ENCODE results near the gene ST8SIA6.

ST8SIA6 gene

DNA sequence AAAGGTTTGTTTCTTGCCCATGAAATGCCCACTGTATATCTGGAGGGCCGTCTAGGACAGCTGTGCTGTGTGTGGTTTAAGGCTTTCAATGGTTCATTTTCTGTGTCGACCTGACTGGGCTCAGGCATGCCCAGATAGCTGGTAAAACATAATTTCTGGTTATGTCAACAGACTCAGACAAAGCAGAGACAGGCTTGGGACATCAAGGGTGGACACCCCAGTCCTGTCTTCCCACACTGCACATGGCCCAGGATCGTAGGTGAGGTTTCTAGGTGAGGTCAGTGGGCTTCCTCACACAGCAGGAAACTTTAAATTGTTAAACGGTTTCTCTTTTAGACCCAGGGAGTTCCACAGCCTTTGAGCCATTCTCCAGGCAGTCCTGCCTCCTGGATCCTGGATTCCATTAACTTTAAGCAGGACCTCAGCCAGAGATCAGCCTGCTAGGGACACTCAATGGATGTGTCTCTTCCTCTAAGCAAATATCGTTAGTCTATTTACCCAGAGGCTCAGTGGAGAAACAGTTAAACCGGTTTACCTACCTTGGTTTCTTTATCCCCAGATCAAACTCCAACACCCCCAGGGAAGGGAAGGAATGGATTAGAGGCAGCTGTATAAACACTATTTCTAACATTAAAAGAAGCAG, 66.4 kb downstream of the ST8SIA6 start:
- DNase-seq (ENCODE audit: low read depth in 1 of 2, low spot score in 1 of 2): no peak

DNA sequence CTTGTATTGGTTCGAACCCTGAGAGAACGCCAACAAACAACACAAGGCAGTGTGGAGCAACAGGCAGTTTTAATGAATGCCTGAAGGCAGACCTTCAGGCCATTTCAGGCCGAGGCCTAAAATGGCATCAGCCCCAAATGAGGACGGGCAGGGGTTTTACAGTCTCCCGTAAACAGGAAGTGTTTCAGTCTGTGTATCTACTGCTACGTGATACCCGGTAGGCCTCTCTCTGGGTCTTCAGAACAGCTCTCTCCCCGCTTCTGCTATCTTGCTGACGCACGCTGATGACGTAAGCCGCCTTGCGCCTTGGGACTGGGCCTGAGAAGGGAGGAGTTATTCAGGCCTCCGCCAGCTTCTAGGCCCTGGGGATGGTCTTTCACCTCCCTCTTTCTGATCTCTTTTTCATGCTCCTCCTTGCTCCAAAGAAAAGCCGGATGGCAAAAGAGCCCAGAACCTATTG, 67.7 kb downstream of the ST8SIA6 start:
- DNase-seq (ENCODE audit: low read depth in 1 of 2, low spot score in 1 of 2): no peak

DNA sequence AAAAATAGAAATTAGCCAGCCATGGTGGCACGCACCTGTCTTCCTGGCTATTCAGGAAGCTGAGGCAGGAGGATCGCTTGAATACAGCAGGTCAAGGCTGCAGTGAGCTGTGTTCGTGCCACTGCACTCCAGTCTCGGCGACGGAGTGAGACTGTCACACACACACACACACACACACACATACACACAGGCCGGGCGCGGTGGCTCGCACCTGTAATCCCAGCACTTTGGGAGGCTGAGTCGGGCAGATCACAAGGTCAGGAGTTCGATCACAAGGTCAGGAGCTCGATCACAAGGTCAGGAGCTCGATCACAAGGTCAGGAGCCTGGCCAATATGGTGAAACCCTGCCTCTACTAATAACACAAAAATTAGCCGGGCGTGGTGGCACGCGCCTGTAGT, 68.4 kb downstream of the ST8SIA6 start:
- no peak for DNase-seq (ENCODE audit: low read depth in 1 of 2, low spot score in 1 of 2)

DNA sequence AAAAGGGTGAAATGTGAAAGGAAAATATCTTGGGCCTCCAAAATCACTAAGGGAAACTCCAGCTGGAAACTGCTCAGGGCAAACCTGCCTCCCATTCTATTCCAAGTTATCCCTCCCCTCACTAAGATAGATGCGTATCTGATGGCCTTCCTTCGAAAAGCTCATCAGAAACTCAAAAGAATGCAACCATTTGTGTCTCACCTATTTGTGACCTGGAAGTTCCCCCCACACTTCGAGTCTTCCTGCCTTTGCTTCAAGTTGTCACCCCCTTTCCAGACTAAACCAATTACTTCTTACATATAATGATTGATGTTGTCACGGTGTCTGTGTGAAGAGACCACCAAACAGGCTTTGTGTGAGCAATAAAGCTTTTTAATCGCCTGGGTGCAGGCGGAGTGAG, 69.3 kb downstream of the ST8SIA6 start:
- DNase-seq (ENCODE audit: low read depth in 1 of 2, low spot score in 1 of 2): no peak

DNA sequence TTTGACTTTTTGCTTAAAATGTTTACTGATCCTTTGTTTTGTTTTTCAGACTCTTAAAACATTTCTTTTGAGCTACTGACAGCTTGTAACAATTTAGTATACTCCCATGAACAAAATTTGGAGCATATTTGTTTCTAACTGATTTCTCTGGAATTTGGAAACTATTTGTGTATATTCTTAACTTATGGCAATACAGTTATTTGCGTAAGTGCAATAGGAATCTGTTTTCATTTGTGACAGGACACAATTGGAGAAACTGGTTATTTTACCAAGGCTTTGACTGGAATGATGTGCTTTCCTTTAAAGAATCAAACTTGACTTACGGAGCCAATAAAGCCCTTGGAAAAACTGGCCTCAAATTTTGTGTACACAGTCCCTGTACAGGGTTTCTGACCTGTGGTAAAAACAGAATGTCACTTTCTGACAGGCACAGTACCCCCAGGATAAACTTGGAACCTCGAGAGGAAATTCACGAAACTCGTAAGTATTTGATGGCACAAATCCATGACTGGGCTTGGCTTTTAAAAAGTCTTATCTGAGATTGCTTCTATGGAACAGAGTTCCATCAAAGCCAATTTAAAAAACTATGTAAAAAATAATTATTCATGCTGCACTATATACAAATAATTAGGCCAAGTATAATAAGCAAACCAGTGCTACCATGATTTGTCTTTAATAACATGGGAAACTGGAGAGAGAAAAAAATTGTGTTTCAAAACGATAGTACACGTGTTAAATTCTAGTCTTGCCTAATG, 70.4 kb downstream of the ST8SIA6 start:
- no peak for DNase-seq (ENCODE audit: low read depth in 1 of 2, low spot score in 1 of 2)

DNA sequence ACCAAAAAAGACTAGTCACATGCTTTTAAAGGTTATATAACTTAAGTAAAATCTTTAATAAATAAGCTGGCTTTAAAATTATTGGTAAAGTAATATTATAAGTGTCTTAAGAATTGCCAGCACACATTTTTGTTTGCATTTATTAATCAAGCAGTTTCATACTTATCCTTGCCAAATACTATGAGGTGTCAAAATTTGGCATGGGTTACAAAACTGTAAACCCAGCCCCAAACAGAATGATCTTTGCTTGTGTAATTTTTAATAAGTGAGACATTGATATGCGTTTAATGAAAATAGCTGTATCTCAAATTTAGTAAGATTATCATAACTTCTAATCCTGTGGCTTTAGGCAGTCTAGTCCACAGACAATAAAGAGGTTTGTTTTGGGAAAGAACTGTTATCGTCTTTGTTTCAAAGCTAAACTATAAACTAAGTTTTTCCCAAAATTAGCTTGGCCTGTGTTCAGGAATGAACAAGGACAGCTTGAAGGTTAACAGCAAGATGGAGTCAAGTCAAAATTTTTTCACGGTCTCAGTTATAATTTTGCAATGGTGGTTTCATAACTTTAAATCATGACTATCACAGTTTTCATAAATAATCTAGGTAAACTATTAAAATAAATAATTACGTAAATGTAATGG, 72.8 kb downstream of the ST8SIA6 start:
- DNase-seq (ENCODE audit: low read depth in 1 of 2, low spot score in 1 of 2): no peak

DNA sequence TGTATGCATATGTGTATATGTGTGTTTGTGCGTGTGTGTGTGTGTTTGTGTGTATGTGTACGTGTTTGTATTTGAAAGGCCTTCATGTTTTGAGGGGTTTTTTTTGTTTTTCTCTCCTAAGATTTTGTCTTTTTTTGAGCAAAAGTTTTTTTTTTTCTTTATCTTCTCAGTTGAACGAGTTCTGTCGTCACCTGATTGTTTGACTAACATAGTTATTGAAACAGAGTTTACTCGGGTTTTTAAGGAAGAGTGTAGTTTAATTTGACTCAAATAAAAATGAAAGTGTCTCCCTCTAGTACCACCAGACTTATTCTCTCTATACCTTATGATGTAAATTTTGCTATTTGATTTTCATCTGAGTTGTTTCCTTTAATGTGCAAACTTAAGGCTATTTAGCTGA, 73.5 kb downstream of the ST8SIA6 start:
- DNase-seq (ENCODE audit: low read depth in 1 of 2, low spot score in 1 of 2): no peak

DNA sequence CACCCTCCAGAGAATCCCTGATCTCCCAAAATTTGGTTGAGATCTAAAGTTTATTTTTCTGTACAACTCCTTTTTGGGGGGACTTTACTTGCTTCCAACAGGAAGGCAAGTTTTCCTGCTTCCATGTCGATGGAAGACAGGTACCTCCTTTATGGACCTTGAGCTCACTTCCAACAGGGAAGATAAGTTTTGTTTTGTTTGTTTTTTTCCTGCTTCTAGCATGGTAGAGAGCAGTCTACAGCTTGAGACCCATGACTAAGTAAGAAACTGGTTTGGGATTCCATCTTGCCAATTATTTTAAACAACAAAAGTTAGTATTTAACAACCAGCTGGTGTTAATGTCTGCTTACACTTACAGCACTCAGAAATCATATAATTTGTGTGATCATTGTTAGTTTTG, 74.4 kb downstream of the ST8SIA6 start:
- no peak for DNase-seq (ENCODE audit: low read depth in 1 of 2, low spot score in 1 of 2)

DNA sequence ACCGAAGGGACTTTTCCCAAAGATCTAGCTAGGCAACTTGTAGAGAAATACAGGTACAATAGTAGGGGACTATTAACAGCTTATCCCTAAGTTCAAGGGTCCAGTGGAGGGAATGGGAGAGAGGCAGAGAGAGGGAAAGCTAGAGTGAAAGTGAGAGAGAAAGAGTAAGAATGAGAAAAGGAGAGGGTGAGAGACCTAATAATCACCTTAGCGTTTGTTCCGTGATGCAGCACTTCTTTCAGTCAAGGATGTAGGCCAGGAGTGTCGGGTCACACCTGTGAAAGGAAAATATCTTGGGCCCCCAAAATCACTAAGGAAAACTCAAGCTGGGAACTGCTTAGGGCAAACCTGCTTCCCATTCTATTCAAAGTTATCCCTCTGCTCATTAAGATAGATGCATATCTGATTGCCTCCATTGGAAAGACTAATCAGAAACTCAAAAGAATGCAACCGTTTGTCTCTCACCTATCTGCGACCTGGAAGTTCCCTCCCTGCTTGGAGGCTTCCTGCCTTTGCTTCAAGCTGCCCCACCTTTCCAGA, 75.2 kb downstream of the ST8SIA6 start:
- DNase-seq (ENCODE audit: low read depth in 1 of 2, low spot score in 1 of 2): no peak

DNA sequence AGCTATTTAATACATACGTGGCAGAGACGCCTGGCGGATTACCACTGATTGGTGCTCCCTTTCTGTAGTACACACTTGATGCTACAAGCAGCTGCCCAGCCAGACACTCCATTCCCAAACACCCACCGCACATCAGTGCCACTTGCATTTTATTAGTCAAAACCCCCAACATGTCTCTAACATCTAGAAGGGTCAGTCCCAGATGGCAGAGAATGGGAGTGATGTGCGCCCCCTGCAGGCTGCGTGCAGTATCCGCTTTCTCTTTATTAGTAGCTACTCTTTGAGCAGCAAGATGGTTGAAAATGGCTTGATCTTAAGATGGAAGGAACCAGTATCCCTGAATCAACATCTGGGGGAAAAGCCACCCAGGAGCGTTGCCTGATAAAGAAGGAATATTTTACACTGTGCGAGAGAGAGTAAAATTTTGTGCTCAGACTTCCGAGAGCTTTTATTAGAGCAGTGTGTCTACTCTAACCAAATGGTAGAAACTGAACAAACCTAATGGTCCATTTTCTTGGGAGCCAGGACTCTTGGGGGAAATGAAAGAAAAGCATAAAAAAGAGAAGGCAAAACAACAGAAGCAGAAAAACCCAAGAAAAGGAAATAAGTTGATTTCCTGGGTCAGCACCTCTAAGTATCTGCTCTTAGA, 78.3 kb downstream of the ST8SIA6 start:
- DNase-seq (ENCODE audit: low read depth in 1 of 2, low spot score in 1 of 2): peak in 1 of 2 donors; percentile 15

DNA sequence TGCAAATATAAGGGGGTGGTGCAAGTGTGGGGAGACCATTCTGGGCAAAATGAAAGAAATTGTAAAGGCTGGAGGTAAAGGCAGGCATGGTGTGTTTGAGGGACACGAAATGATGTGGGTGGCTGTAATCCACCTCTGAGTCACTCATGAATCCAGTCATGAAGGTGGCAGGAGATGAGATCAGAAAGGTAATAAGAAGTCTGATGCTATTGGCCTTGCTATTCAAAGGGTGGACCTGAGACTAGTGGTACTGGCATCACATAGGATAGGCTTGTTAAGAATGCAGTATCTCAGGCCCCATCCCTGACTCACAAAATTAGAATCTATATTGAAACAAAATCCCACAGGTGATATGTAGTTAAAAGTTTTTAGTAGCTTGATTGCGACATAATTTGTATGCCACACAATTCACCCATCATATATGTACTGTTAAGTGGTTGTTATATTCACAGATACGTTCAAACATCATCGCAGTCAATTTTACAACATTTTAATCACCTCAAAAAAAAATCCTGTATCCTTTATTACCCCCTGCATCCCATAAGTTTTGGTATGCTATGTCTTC, 85.6 kb downstream of the ST8SIA6 start:
- no peak for DNase-seq (ENCODE audit: low read depth in 1 of 2, low spot score in 1 of 2)

DNA sequence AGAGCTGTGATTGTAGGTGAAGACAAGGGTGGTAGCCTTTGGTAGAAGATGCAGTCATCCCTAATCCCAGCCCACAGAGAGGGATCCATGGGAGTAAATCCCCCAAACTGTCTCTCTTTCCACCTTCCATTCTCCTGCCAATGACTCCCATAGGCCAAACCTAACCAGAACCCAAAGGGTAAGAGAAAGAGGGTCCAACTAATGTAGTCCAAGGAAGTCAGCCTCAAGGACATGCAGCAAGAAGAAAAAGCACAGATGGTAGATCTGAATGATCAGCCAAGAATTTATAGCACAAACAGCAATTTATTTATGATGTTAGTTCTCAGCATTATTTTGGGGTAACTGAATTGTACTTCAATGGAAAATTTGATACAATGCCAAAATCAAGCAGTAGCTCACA, 87.7 kb downstream of the ST8SIA6 start:
- no peak for DNase-seq (ENCODE audit: low read depth in 1 of 2, low spot score in 1 of 2)

DNA sequence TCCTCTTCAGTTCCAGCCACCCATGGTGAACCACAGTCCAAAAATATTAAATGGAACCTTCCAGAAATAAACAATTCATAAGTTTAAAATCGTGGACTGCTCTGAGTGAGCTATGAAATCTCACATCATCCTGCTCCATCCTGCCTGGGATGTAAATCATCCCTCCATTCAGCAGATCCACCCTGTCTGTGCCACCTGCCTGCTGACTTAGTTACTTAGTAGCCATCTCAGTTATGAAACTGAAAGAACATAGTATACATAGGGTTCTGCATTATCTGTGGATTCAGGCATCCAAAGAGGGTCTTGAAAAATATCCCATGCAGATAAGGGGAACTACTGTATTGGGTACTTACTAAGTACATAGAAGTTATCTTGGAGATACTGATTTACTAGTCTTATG, 89.0 kb downstream of the ST8SIA6 start:
- no peak for DNase-seq (ENCODE audit: low read depth in 1 of 2, low spot score in 1 of 2)

DNA sequence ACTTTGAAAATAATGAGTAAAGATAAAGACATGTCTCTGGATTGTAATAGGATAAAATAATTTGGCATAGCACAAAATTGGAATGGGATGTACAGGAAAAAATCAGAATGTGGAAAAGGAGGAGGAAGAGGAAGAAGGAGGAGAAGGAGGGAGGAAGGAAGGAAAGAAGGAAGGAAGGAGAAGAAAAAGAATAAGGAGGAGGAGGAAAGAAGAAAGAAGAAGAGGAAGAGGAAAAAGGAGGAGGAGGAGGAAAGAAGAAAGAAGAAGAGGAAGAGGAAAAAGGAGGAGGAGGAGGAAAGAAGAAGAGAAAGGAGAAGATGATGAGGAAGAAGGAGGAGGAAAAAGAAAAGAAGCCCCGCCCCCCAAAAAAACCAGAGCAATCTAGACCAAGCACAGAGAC, 95.9 kb downstream of the ST8SIA6 start:
- DNase-seq (ENCODE audit: low read depth in 1 of 2, low spot score in 1 of 2): no peak

DNA sequence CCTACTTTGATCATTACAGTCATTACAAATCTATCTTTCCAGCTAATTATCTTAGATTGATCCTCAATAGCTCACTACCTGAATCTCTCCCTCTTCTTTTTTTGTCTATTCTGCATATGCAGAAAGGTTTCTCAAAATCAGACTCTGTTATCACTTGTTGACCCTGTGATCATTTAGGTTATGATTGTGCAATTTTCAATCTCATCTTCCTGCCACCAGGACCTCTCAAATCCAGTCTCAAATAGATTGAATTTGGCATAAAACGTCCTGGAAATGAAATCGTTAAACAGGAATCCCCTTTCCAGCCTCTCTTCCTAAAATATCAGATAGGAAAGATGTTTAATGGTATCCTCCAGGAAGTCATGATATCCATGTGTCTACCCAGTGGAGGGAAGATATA, 96.6 kb downstream of the ST8SIA6 start:
- DNase-seq (ENCODE audit: low read depth in 1 of 2, low spot score in 1 of 2): no peak

DNA sequence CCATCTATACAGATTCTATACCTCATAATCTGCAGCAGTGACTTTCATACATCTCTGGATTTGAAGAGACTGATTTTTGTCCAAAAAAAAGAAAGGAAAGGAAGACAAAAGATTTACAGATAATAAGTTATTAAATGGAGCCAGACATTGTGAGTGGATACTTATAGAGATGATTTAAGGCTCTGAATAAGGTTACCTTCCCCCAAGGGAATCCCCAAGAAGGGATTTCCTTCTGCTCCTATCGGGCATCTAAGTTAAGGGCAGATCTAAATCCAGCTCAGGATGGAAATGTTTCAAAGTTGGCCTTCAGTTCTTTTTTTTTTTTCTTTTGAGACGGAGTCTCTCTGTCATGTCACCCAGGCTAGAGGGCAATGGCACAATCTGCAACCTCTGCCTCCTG, 97.6 kb downstream of the ST8SIA6 start:
- DNase-seq (ENCODE audit: low read depth in 1 of 2, low spot score in 1 of 2): no peak

DNA sequence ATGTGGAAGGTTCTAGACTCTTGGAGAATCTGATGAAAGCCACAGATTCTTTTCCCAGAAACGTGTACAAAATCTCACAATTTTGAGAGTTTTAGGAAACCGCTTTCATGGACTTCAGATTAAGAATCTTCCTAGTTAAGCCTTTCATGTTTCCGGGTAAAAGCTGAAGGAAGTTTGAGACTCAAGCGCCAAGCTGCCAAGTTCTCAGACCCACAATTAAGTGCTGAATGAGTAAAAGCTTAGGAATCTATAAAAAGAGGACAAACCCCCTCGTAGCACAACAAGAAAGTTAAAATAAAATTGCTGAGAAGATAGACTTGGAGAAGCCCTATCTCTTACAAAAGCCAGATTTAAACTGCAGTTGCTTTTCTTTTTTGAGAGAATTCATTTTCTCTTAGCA, 99.6 kb downstream of the ST8SIA6 start:
- DNase-seq (ENCODE audit: low read depth in 1 of 2, low spot score in 1 of 2): no peak

DNA sequence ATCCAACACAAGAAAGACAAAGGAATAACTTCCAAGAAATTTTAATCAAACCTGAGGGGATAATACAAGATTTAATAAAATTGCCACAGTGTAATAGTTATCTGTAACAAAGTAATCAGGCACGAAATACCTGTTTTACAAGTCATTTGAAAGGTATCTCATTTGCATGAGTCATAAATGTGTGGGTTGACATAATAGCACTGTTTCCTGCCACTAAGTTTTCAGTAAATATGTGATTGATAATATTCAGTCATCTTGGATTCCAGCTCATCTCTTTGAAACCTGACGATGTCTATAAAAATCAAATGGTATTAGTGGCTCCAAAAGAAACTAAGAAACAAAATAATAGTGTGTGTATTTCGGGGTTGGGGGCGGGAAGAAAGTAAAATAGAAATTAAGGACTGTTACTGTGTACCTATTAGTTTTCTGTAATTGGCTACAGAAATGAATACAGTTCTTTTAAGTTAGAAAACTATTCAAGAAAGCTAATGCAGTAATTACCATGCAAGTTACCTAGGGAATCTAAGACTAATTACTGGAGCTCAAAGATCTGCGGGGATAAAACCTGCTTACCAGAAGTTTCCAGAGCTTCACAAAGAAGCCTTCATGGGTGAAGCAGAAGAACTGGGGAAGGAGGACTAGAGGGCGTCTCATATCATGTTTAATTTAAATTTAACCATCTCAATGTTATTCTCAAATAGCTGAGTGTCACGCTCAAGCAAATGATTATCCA, 100.7 kb downstream of the ST8SIA6 start:
- no peak for DNase-seq (ENCODE audit: low read depth in 1 of 2, low spot score in 1 of 2)

DNA sequence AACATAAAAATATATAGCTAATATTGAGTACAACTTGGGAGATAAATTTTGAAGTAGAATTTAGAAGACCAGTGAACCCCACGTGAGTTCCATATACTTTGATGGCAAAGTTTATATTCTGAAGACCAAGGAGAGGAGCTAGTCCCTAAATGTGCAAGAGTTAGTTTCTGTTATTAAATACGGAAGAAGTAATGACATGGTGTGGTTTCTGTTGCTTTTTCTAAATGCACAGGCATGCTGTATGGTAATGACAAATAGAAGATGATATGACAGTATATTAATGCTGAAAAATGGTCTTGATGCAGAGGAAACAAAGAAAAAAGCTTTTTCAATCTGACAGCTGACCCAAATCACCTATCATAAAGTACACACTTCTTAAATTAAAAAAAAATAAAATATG, 101.8 kb downstream of the ST8SIA6 start:
- DNase-seq (ENCODE audit: low read depth in 1 of 2, low spot score in 1 of 2): no peak

DNA sequence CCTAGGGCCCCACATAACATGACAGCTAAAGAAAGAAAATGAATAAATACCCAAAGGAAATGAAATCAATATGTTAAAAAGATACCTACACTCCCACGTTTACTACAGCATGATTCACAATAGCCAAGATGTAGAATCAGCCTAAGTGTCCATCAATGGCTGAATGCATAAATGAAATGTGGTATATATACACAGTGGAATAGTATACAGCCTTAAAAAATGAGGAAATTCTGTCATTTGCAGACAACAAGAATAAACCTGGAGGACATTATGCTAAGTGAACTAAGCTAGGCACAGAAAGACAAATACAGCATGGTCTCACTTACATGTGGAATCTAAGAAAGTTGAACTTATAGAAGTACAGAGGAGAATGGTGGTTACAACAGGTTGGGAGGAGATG, 102.9 kb downstream of the ST8SIA6 start:
- DNase-seq (ENCODE audit: low read depth in 1 of 2, low spot score in 1 of 2): no peak

DNA sequence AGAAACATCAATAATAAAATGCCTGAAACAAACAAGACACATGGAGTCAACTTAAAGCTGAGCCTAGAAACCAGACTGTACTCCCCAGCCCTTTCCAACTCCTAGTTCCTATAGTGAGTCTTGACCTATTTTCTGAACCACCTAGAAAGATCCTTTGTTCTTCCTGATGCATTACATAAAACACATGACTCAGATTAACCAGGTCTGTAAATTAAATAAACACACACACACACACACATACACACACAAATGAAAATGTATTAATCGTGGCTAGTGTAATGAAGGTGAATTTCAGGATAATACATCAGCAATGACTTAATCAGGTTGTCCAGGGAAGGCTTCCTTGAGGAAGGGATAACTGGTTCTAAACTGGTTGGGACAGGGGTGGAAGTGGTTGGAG, 104.7 kb downstream of the ST8SIA6 start:
- DNase-seq (ENCODE audit: low read depth in 1 of 2, low spot score in 1 of 2): no peak

Data from stimulated activated CD4-positive, alpha-beta T cell treated with anti-CD3 and anti-CD28 coated beads, Interleukin-15, amount 100 ng/mL, for 1 hour (primary cell).